Measurements from ENCODE around the gene VRK1. TPM values are rescaled to one million over a fixed set of nuclear protein-coding genes. Genes with fewer than 3 reads are reported as not detected.

VRK1 gene
- total RNA-seq, 2 experiments from 2014 or later: 97.5 to 97.9 TPM

DNA sequence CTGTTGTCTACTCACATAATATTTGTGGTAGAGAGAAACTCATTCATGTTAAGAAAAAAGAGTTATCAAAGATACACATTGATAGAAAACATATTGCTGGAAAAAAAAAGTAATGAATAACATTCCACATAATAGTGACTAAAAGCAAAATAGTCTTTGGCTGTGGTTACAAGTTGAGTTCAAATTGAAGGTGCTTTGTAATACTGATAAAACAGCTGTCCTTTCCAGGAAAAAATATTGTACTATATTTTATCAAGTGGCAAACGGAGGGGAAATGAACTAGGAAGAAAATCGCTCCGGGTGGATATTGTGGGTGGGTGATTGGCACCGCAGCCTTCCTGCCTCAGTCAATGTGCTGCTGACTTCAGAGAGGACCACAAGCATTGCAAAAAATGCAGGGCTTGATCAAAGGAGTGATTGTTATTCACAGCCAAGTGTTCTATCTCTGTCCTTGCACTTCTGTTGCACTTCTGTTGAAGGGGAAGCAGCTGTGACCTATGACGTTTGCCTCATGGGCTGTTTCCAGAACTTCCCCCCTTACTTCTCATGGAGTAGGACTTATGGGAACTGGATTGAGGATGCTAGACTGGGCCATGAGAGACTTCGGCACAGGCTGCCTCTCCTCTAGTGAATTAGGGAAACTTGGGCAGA, 114.4 kb downstream of the VRK1 start:
- Histone ChIP-seq H3K4me3 (ENCODE audit: low read depth, low read length, poor library complexity, severe bottlenecking) (no peak overlapping the region), H2AFZ (ENCODE audit: low read length) (no peak overlapping the region), H4K20me1 (ENCODE audit: insufficient read depth, low read length) (no peaks in the 10 kb centered on the region), H3K79me2 (ENCODE audit: insufficient read depth, low read depth, low read length) (no peaks in the 10 kb centered on the region), H3K36me3 (ENCODE audit: insufficient read depth, low read length) (no peaks in the 10 kb centered on the region), H3K4me1 (ENCODE audit: insufficient read depth, low read length, poor library complexity, severe bottlenecking) (no peaks in the 10 kb centered on the region), H3K9me2 (ENCODE audit: insufficient read depth, low read length) (no peaks in the 10 kb centered on the region), H3K27ac (ENCODE audit: low read depth, low read length, poor library complexity, severe bottlenecking) (no peak overlapping the region), H3K9me3 (ENCODE audit: low read length) (no peaks in the 10 kb centered on the region; the same call in 1 of the 2 replicates), H3K4me2 (ENCODE audit: low read length) (no peak overlapping the region)
- no TSS peak for BruUV-seq (replicated peaks)
- ChIA-PET CTCF (ENCODE audit: unreplicated experiment) (no interaction called here), POLR2A (no interaction called here)
- TF ChIP-seq, protein P1, sequence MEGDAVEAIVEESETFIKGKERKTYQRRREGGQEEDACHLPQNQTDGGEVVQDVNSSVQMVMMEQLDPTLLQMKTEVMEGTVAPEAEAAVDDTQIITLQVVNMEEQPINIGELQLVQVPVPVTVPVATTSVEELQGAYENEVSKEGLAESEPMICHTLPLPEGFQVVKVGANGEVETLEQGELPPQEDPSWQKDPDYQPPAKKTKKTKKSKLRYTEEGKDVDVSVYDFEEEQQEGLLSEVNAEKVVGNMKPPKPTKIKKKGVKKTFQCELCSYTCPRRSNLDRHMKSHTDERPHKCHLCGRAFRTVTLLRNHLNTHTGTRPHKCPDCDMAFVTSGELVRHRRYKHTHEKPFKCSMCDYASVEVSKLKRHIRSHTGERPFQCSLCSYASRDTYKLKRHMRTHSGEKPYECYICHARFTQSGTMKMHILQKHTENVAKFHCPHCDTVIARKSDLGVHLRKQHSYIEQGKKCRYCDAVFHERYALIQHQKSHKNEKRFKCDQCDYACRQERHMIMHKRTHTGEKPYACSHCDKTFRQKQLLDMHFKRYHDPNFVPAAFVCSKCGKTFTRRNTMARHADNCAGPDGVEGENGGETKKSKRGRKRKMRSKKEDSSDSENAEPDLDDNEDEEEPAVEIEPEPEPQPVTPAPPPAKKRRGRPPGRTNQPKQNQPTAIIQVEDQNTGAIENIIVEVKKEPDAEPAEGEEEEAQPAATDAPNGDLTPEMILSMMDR (conservative IDR thresholded peaks at IDR 0.05; ENCODE audit: low read length): no peak
- TF ChIP-seq EZH2phosphoT487 (IDR thresholded peaks at IDR 0.05; ENCODE audit: borderline replicate concordance, low read depth, low read length): no peak
- intact Hi-C loops (cut with micrococcal nuclease; ENCODE audit: unreplicated experiment): no loop called here
- no peak for DNase-seq (ENCODE audit: low spot score)

DNA sequence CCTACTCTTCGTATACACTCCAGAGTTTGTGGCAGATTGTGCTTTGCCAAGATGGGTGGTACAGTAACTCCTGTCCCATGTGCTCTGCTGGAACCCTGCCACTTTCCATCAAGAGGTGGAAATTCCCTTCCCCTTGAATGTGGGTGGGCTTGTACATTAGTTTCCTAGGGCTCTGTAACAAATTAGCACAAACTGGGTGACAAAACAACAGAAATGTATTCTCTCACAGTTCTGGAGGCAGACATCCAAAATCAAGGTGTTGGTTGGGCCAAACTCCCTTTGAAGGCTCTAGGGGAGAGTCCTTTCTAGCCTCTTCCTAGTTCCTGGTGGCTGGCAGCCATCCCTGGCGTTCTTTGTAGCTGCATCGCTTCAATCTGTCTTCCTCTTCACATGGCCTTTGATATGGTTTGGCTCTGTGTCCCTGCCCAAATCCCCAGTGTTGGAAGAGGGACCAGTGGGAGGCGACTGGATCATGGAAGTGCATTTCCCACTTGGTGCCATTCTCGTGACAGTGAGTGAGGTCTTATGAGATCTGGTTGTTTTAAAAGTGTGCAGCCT, 117.5 kb downstream of the VRK1 start:
- Histone ChIP-seq H3K79me2 (ENCODE audit: insufficient read depth, low read depth, low read length) (no peaks in the 10 kb centered on the region), H2AFZ (ENCODE audit: low read length) (no peak overlapping the region), H3K4me2 (ENCODE audit: low read length) (no peak overlapping the region), H3K9me2 (ENCODE audit: insufficient read depth, low read length) (no peaks in the 10 kb centered on the region), H3K9me3 (ENCODE audit: low read length) (no peaks in the 10 kb centered on the region; the same call in 1 of the 2 replicates), H4K20me1 (ENCODE audit: insufficient read depth, low read length) (no peaks in the 10 kb centered on the region), H3K4me3 (ENCODE audit: low read depth, low read length, poor library complexity, severe bottlenecking) (no peak overlapping the region), H3K4me1 (ENCODE audit: insufficient read depth, low read length, poor library complexity, severe bottlenecking) (no peaks in the 10 kb centered on the region), H3K27ac (ENCODE audit: low read depth, low read length, poor library complexity, severe bottlenecking) (no peak overlapping the region), H3K36me3 (ENCODE audit: insufficient read depth, low read length) (no peaks in the 10 kb centered on the region)
- intact Hi-C loops (cut with micrococcal nuclease; ENCODE audit: unreplicated experiment): no loop called here
- POLR2A ChIA-PET: no interaction called here
- BruUV-seq (replicated peaks): no TSS peak
- no peak for DNase-seq (ENCODE audit: low spot score)
- CTCF ChIA-PET (ENCODE audit: unreplicated experiment): no interaction called here
- TF ChIP-seq, protein P1 (conservative IDR thresholded peaks at IDR 0.05; ENCODE audit: low read length): no peak
- TF ChIP-seq EZH2phosphoT487 (IDR thresholded peaks at IDR 0.05; ENCODE audit: borderline replicate concordance, low read depth, low read length): no peak

DNA sequence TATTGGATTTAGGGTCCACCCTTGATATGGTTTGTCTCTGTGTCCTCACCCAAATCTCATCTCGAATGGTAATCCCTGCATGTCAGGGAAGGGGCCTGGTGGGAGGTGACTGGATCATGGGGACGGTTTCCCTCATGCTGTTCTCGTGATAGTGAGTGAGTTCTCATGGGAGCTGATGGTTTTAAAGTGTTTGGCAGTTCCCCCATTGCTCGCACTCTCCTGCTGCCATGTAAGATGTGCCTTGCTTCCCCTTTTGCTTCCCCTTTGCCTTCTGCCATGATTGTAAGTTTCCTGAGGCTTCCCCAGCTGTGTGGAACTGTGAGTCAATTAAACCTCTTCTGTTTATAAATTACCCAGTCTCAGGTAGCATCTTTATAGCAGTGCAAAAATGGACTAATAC, 118.3 kb downstream of the VRK1 start:
- Histone ChIP-seq H3K4me3 (ENCODE audit: low read depth, low read length, poor library complexity, severe bottlenecking) (no peak overlapping the region), H3K36me3 (ENCODE audit: insufficient read depth, low read length) (no peaks in the 10 kb centered on the region), H3K9me3 (ENCODE audit: low read length) (no peaks in the 10 kb centered on the region), H3K79me2 (ENCODE audit: insufficient read depth, low read depth, low read length) (no peaks in the 10 kb centered on the region), H2AFZ (ENCODE audit: low read length) (no peak overlapping the region), H4K20me1 (ENCODE audit: insufficient read depth, low read length) (no peaks in the 10 kb centered on the region), H3K9me2 (ENCODE audit: insufficient read depth, low read length) (no peaks in the 10 kb centered on the region), H3K4me1 (ENCODE audit: insufficient read depth, low read length, poor library complexity, severe bottlenecking) (no peaks in the 10 kb centered on the region), H3K4me2 (ENCODE audit: low read length) (no peak overlapping the region), H3K27ac (ENCODE audit: low read depth, low read length, poor library complexity, severe bottlenecking) (no peak overlapping the region)
- TF ChIP-seq, protein P1 (conservative IDR thresholded peaks at IDR 0.05; ENCODE audit: low read length): no peak
- TF ChIP-seq EZH2phosphoT487 (IDR thresholded peaks at IDR 0.05; ENCODE audit: borderline replicate concordance, low read depth, low read length): no peak
- ChIA-PET POLR2A (no interaction called here), CTCF (ENCODE audit: unreplicated experiment) (no interaction called here)
- no TSS peak for BruUV-seq (replicated peaks)
- no peak for DNase-seq (ENCODE audit: low spot score)
- intact Hi-C loops (cut with micrococcal nuclease; ENCODE audit: unreplicated experiment): no loop called here
